Tibial nerve (tissue), 3 donors: ENCODE results near the gene PRKCE.

ENCODE experiments used
- POLR2A ChIP-seq, 2 donors: fragments of 450-650 bp; IDR thresholded peaks; one replicate each; pipeline ENCODE4 v1.6.1; 2017; ENCODE audit warnings: antibody characterized with exemption in 2 of 2, mild to moderate bottlenecking in 2 of 2, moderate library complexity in 2 of 2
- TF ChIP-seq, protein P1 (sequence below), 5 experiments: fragments of 200-600 bp in 3 of 5; fragments of 450-650 bp in 2 of 5; sonication (generic) in 3 of 5; IDR thresholded peaks; one replicate each; pipeline ENCODE4 v1.5.1; 2016 to 2019; ENCODE audit warnings: antibody characterized with exemption in 5 of 5, mild to moderate bottlenecking in 3 of 5, moderate library complexity in 2 of 5

DNA sequence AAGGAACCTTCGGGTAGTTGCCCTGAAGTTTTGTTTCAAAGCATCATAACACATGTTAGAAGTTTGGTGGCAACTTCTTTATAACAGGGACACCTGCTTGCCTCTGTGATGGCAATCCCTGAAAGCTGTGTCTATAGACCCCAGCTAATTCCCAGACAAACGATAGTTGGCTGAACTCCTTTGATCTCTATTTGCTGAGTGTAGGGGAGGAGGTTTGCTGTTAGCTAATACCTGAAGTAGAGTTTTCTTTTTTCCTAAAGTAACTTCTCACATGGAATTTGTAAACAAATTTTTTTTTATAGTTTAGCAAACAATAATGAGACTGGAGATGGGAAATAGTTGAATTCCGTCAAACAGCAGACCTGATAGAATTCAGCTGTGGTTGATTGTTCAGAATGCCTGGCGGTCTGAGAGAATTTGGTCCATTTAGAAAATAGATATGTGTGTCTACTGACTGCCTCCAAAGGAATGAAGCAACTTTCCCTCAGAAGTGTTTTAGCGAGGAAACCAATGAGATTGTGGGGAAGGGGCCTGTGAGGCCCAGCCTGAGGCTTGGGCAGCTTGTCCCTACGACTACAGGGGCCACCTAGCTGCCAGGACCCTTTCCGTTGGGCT is 522.3 kb downstream of the PRKCE start:
- TF ChIP-seq, protein P1, sequence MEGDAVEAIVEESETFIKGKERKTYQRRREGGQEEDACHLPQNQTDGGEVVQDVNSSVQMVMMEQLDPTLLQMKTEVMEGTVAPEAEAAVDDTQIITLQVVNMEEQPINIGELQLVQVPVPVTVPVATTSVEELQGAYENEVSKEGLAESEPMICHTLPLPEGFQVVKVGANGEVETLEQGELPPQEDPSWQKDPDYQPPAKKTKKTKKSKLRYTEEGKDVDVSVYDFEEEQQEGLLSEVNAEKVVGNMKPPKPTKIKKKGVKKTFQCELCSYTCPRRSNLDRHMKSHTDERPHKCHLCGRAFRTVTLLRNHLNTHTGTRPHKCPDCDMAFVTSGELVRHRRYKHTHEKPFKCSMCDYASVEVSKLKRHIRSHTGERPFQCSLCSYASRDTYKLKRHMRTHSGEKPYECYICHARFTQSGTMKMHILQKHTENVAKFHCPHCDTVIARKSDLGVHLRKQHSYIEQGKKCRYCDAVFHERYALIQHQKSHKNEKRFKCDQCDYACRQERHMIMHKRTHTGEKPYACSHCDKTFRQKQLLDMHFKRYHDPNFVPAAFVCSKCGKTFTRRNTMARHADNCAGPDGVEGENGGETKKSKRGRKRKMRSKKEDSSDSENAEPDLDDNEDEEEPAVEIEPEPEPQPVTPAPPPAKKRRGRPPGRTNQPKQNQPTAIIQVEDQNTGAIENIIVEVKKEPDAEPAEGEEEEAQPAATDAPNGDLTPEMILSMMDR (IDR thresholded peaks at IDR 0.05): no peak
- no peak for TF ChIP-seq POLR2A (IDR thresholded peaks at IDR 0.05)
